H9 (cell line): ENCODE data around the gene CMTM8. TPM values are rescaled to one million over a fixed set of nuclear protein-coding genes. Genes with fewer than 3 reads are reported as not detected.

Experiments
- DNase-seq: peaks from one replicate; pipeline ENCODE4 v3.0.0-alpha.2; 2017
- H2AFZ ChIP-seq: one replicate; pipeline ENCODE4 v1.6.1; 2013; ENCODE audit warnings: mild to moderate bottlenecking, low read length, control low read depth, moderate library complexity
- H2AK5ac ChIP-seq: 2 replicates; pipeline ENCODE4 v1.6.1; 2013; ENCODE audit warnings: low read length, control low read depth, mixed read lengths; ENCODE audit not compliant: insufficient read length
- H2BK120ac ChIP-seq: one replicate; pipeline ENCODE4 v1.6.1; 2013; ENCODE audit warnings: low read depth, mild to moderate bottlenecking, low read length, control low read depth, inconsistent platforms; ENCODE audit not compliant: poor library complexity, severe bottlenecking
- H2BK12ac ChIP-seq: 2 replicates; pipeline ENCODE4 v1.6.1; 2013; ENCODE audit warnings: low read length, control low read depth, mixed read lengths, low read depth; ENCODE audit not compliant: insufficient read length
- H2BK15ac ChIP-seq: 2 replicates; pipeline ENCODE4 v1.6.1; 2013; ENCODE audit warnings: low read depth, low read length, control low read depth
- H2BK20ac ChIP-seq: one replicate; pipeline ENCODE4 v1.6.1; 2013; ENCODE audit warnings: low read depth, mild to moderate bottlenecking, low read length, control low read depth, inconsistent platforms; ENCODE audit not compliant: poor library complexity, severe bottlenecking
- H2BK5ac ChIP-seq: 2 replicates; pipeline ENCODE4 v1.6.1; 2013; ENCODE audit warnings: low read length, control low read depth, mixed read lengths; ENCODE audit not compliant: insufficient read length
- H3K14ac ChIP-seq: 2 replicates; pipeline ENCODE4 v1.6.1; 2013; ENCODE audit warnings: low read length, control low read depth; ENCODE audit not compliant: insufficient read depth
- H3K18ac ChIP-seq: 2 replicates; pipeline ENCODE4 v1.6.1; 2013; ENCODE audit warnings: low read depth, mild to moderate bottlenecking, mixed read lengths, low read length, control low read depth; ENCODE audit not compliant: insufficient read length
- H3K23ac ChIP-seq: 2 replicates; pipeline ENCODE4 v1.6.1; 2013; ENCODE audit warnings: low read length, control low read depth, mixed read lengths, low read depth; ENCODE audit not compliant: insufficient read length
- H3K23me2 ChIP-seq: 2 replicates; pipeline ENCODE4 v1.6.1; 2013; ENCODE audit warnings: low read depth, mild to moderate bottlenecking, mixed read lengths, low read length, control low read depth; ENCODE audit not compliant: insufficient read length, poor library complexity, severe bottlenecking
- H3K27ac ChIP-seq: 2 replicates; pipeline ENCODE4 v1.5.1; 2013; ENCODE audit warnings: low read length, control low read depth, mixed read lengths, low read depth; ENCODE audit not compliant: insufficient read length
- H3K27me3 ChIP-seq: 2 replicates; pipeline ENCODE4 v1.6.1; 2013; ENCODE audit warnings: low read length, control low read depth, inconsistent platforms; ENCODE audit not compliant: insufficient read depth
- H3K4ac ChIP-seq: 2 replicates; pipeline ENCODE4 v1.6.1; 2013; ENCODE audit warnings: low read depth, mild to moderate bottlenecking, control low read depth, inconsistent platforms, low read length, moderate library complexity
- H3K4me1 ChIP-seq: 2 replicates; pipeline ENCODE4 v1.6.1; 2013; ENCODE audit warnings: low read length, control low read depth, inconsistent platforms; ENCODE audit not compliant: insufficient read depth
- H3K4me2 ChIP-seq: 2 replicates; pipeline ENCODE4 v1.6.1; 2013; ENCODE audit warnings: low read length, control low read depth, mixed read lengths; ENCODE audit not compliant: insufficient read length, insufficient read depth
- H3K56ac ChIP-seq: 2 replicates; pipeline ENCODE4 v1.6.1; 2013; ENCODE audit warnings: low read depth, mild to moderate bottlenecking, mixed read lengths, low read length, control low read depth; ENCODE audit not compliant: insufficient read length
- H3K79me1 ChIP-seq: 2 replicates; pipeline ENCODE4 v1.6.1; 2013; ENCODE audit warnings: low read depth, mild to moderate bottlenecking, moderate library complexity, low read length, control low read depth, inconsistent platforms; ENCODE audit not compliant: insufficient read depth, poor library complexity, severe bottlenecking
- H3K79me2 ChIP-seq: 2 replicates; pipeline ENCODE4 v1.6.1; 2013; ENCODE audit warnings: low read length, control low read depth, inconsistent platforms; ENCODE audit not compliant: insufficient read depth
- H3K9ac ChIP-seq: 2 replicates; pipeline ENCODE4 v1.6.1; 2013; ENCODE audit warnings: low read length, control low read depth, mixed read lengths; ENCODE audit not compliant: insufficient read length; ENCODE audit errors: extremely low read depth
- H3K9me3 ChIP-seq: one replicate; pipeline ENCODE4 v1.6.1; 2013; ENCODE audit warnings: low read depth, low read length, inconsistent platforms; ENCODE audit not compliant: control insufficient read depth
- H3T11ph ChIP-seq: one replicate; pipeline ENCODE4 v1.6.1; 2013; ENCODE audit warnings: mild to moderate bottlenecking, low read length, control low read depth, inconsistent platforms
- H4K20me1 ChIP-seq: one replicate; pipeline ENCODE4 v1.6.1; 2013; ENCODE audit not compliant: control insufficient read depth, insufficient read length, insufficient read depth
- H4K5ac ChIP-seq: 2 replicates; pipeline ENCODE4 v1.6.1; 2013; ENCODE audit warnings: low read depth, mild to moderate bottlenecking, mixed read lengths, low read length, control low read depth; ENCODE audit not compliant: insufficient read length
- H4K8ac ChIP-seq: replicated peaks from 2 replicates; pipeline ENCODE4 v1.6.1; 2013; ENCODE audit warnings: low read length, control low read depth, mixed read lengths, low read depth; ENCODE audit not compliant: insufficient read length
- H4K91ac ChIP-seq: 2 replicates; pipeline ENCODE4 v1.6.1; 2013; ENCODE audit warnings: low read depth, mild to moderate bottlenecking, moderate library complexity, mixed read lengths, low read length, control low read depth; ENCODE audit not compliant: insufficient read length
- H3K27ac Mint-ChIP-seq, 3 experiments: 2 replicates in 2 of 3; 3 replicates in 1 of 3; pipeline ENCODE4 v1.8.0; 2020 to 2021; ENCODE audit warnings: mixed read lengths in 3 of 3, mild to moderate bottlenecking in 1 of 3, moderate library complexity in 1 of 3
- H3K27me3 Mint-ChIP-seq: 2 replicates; pipeline ENCODE4 v1.8.0; 2021; ENCODE audit warnings: low read depth, mild to moderate bottlenecking, moderate library complexity, mixed read lengths
- H3K36me3 Mint-ChIP-seq, 3 experiments: 2 replicates in 2 of 3; 3 replicates in 1 of 3; pipeline ENCODE4 v1.8.0; 2020 to 2021; ENCODE audit warnings: low read depth in 3 of 3, mixed read lengths in 3 of 3; ENCODE audit not compliant: insufficient read depth in 1 of 3
- H3K4me1 Mint-ChIP-seq, 2 experiments: 2 replicates each; pipeline ENCODE4 v1.8.0; 2020; ENCODE audit warnings: mixed read lengths in 2 of 2
- H3K4me3 Mint-ChIP-seq, 2 experiments: 2 replicates in 1 of 2; 3 replicates in 1 of 2; pipeline ENCODE4 v1.8.0; 2020 to 2021; ENCODE audit warnings: mild to moderate bottlenecking in 2 of 2, mixed read lengths in 2 of 2, moderate library complexity in 1 of 2
- H3K9me3 Mint-ChIP-seq, 2 experiments: 2 replicates in 1 of 2; 3 replicates in 1 of 2; pipeline ENCODE4 v1.8.0; 2020; ENCODE audit warnings: mild to moderate bottlenecking in 2 of 2, mixed read lengths in 2 of 2, moderate library complexity in 1 of 2
- CTCF ChIP-seq: fragments of 200-600 bp; sonication (generic); conservative IDR thresholded peaks from 3 replicates; pipeline ENCODE4 v1.8.0; 2021; ENCODE audit warnings: antibody characterized with exemption, mild to moderate bottlenecking
- WGBS: extraction: QIAGEN DNeasy Blood & Tissue Kit; methylation state at CpG from one replicate; pipeline ENCODE4 v1.1.7; 2013; ENCODE audit warnings: missing lambda C conversion rate, low lambda C conversion rate, mixed read lengths; ENCODE audit not compliant: insufficient read length; ENCODE audit errors: extremely low coverage; 5-methylcytosine and 5-hydroxymethylcytosine counted together
- total RNA-seq: library from RNA; stranded (reverse); gene quantifications from 2 replicates; pipeline ENCODE4 v1.2.1, GENCODE V29; 2021

CMTM8 gene
- total RNA-seq, 1 experiment from 2014 or later: 4.0 TPM

GRCh38 chr3:32379831-32380500, 141.5 kb downstream of the CMTM8 start:
- Mint-ChIP-seq H3K4me3 (no peak overlapping the region), H3K27me3 (peaks cover 3% of the 10 kb centered on the region; the same call in 1 of the 2 replicates), H3K27ac (no peak overlapping the region), H3K36me3 (no peaks in the 10 kb centered on the region), H3K9me3 (no peaks in the 10 kb centered on the region), H3K4me1 (peaks cover 7 to 15% of the 10 kb centered on the region in 2 experiments)
- no peak overlapping the region for H2BK120ac ChIP-seq
- no peak overlapping the region for H2BK20ac ChIP-seq
- no peak overlapping the region for H3K4ac ChIP-seq
- no peaks in the 10 kb centered on the region for H3K9me3 ChIP-seq
- H3K23me2 ChIP-seq: no peaks in the 10 kb centered on the region
- H3K79me2 ChIP-seq: no peaks in the 10 kb centered on the region
- H4K5ac ChIP-seq: no peak overlapping the region
- no peak for TF ChIP-seq CTCF
- H3K56ac ChIP-seq: no peak overlapping the region
- no peak overlapping the region for H2BK12ac ChIP-seq
- no peaks in the 10 kb centered on the region for H4K20me1 ChIP-seq
- no peak overlapping the region for H3T11ph ChIP-seq
- WGBS: no CpG with 5 or more reads among the region's 10 CpGs
- no peak overlapping the region for H3K14ac ChIP-seq
- no peak overlapping the region for H3K27ac ChIP-seq
- H3K27me3 ChIP-seq: no peaks in the 10 kb centered on the region
- no peak overlapping the region for H2BK5ac ChIP-seq
- no peak overlapping the region for H2AK5ac ChIP-seq
- no peak overlapping the region for H3K23ac ChIP-seq
- no peak for DNase-seq
- H3K18ac ChIP-seq: no peak overlapping the region
- no peak overlapping the region for H3K9ac ChIP-seq
- no peaks in the 10 kb centered on the region for H3K4me1 ChIP-seq
- no peak overlapping the region for H4K91ac ChIP-seq
- H3K4me2 ChIP-seq: no peak overlapping the region
- H4K8ac ChIP-seq: no peak overlapping the region
- no peak overlapping the region for H2BK15ac ChIP-seq
- no peaks in the 10 kb centered on the region for H3K79me1 ChIP-seq
- no peak overlapping the region for H2AFZ ChIP-seq
